ENCODE results near the gene FBXO17.

GRCh38 chr19:38907670-38908069, 67.9 kb downstream of the FBXO17 start:
- TF ChIP-seq CTCF (IDR thresholded peaks at IDR 0.05) = no peak
- no peak for TF ChIP-seq POLR2A (IDR thresholded peaks at IDR 0.05)
